Spleen (tissue), 11 donors: Measurements from ENCODE around the gene MRPL14. TPM values are rescaled to one million over a fixed set of nuclear protein-coding genes. Genes with fewer than 3 reads are reported as not detected.

Experiments used
- DNase-seq: peaks from one replicate; pipeline ENCODE4 v3.0.0-alpha.2; 2020
- H3K27ac ChIP-seq, 8 donors: fragments of 200-600 bp; sonication (generic) in 7 of 8; 1 replicate in 4 of 8; 2 replicates in 4 of 8; pipeline versions ENCODE4 v1.5.0 to v1.8.0; 2016 to 2021; ENCODE audit warnings: inconsistent platforms in 4 of 8, mild to moderate bottlenecking in 4 of 8, moderate library complexity in 1 of 8
- H3K27me3 ChIP-seq, 7 donors: fragments of 200-600 bp; sonication (generic) in 6 of 7; replicated peaks in 1 of 7; 1 replicate in 4 of 7; 2 replicates in 3 of 7; pipeline versions ENCODE4 v1.5.0 to v1.8.0; 2016 to 2021; ENCODE audit warnings: inconsistent platforms in 3 of 7, mild to moderate bottlenecking in 1 of 7
- H3K36me3 ChIP-seq, 6 donors: fragments of 200-600 bp; sonication (generic) in 5 of 6; 1 replicate in 4 of 6; 2 replicates in 2 of 6; pipeline versions ENCODE4 v1.5.0 to v1.8.0; 2016 to 2021; ENCODE audit warnings: inconsistent platforms in 2 of 6
- H3K4me1 ChIP-seq, 6 donors: fragments of 200-600 bp; sonication (generic) in 5 of 6; 1 replicate in 3 of 6; 2 replicates in 3 of 6; pipeline versions ENCODE4 v1.5.0 to v1.8.0; 2016 to 2021; ENCODE audit warnings: inconsistent platforms in 3 of 6
- H3K4me3 ChIP-seq, 8 donors: fragments of 200-600 bp; sonication (generic) in 7 of 8; 1 replicate in 4 of 8; 2 replicates in 4 of 8; pipeline versions ENCODE4 v1.5.0 to v1.8.0; 2016 to 2021; ENCODE audit warnings: inconsistent platforms in 4 of 8, mild to moderate bottlenecking in 4 of 8, moderate library complexity in 2 of 8
- H3K9me3 ChIP-seq, 8 donors: fragments of 200-600 bp; sonication (generic) in 7 of 8; 1 replicate in 4 of 8; 2 replicates in 4 of 8; pipeline versions ENCODE4 v1.5.0 to v1.8.0; 2016 to 2021; ENCODE audit warnings: inconsistent platforms in 4 of 8
- POLR2A ChIP-seq, 3 donors: fragments of 450-650 bp; IDR thresholded peaks; one replicate each; pipeline ENCODE4 v1.5.1; 2017; ENCODE audit warnings: antibody characterized with exemption in 3 of 3, mild to moderate bottlenecking in 1 of 3
- POLR2AphosphoS5 ChIP-seq, 3 donors: sonication (generic); formaldehyde crosslinking; IDR thresholded peaks; one replicate each; pipeline ENCODE4 v1.5.1; 2017; ENCODE audit warnings: antibody characterized with exemption in 3 of 3
- WGBS, 5 donors: extraction: QIAGEN DNeasy Blood & Tissue Kit in 3 of 5; methylation state at CpG; one replicate each; pipeline versions ENCODE4 v1.1.5 to v1.1.7; 2013 to 2018; 5-methylcytosine and 5-hydroxymethylcytosine counted together
- intact Hi-C: fragments of 100-400 bp; cut with DNase I; formaldehyde crosslinking; loops from one replicate; pipeline ENCODE4 v1.15.0; 2023; ENCODE audit warnings: low total_unique reads
- polyA plus RNA-seq, 3 donors: library from polyadenylated mRNA; stranded (reverse); fragments of 200-250 nt; gene quantifications; one replicate each; pipeline ENCODE4 v1.2.1, GENCODE V29; 2013
- total RNA-seq, 7 donors: library from RNA; depleted of rRNA in 3 of 7; stranded (reverse); fragments of >200 nt in 3 of 7; fragmentation: NEBNext Ultra II Directional in 4 of 7; extraction: Animal tissue kit (Norgen Biotek cat#: 25700) in 4 of 7; gene quantifications; one replicate each; pipeline versions ENCODE4 v1.1.0 to v1.2.1, GENCODE V29; 2016 to 2021
- TF ChIP-seq, protein P1 (sequence below), 11 experiments: fragments of 200-600 bp in 7 of 11; fragments of 450-650 bp in 4 of 11; sonication (generic) in 4 of 11; IDR thresholded peaks in 8 of 11; conservative IDR thresholded peaks in 3 of 11; 1 replicate in 7 of 11; 2 replicates in 4 of 11; pipeline versions ENCODE4 v1.4.0 to v1.8.0; 2016 to 2021; ENCODE audit warnings: antibody characterized with exemption in 11 of 11, inconsistent platforms in 4 of 11, mild to moderate bottlenecking in 1 of 11
- donor health status: healthy with polysubstance abuse.
- donor health status: DM: no; HTN: no; CAD: no; lungs with moderate emphysema.
- donor health status: DM: no; HTN: no; CAD: no.
- donor health status: Bipolar disorder and iron deficiency.
- donor health status: healthy.
- donor health status: DM: no; HTN: no; CAD: no.
- donor health status: DM: yes; HTN: yes; CAD: no.

Gene MRPL14
- total and polyA plus RNA-seq, 10 donors: 20.2 to 55.3 (median 27.3) TPM

DNA sequence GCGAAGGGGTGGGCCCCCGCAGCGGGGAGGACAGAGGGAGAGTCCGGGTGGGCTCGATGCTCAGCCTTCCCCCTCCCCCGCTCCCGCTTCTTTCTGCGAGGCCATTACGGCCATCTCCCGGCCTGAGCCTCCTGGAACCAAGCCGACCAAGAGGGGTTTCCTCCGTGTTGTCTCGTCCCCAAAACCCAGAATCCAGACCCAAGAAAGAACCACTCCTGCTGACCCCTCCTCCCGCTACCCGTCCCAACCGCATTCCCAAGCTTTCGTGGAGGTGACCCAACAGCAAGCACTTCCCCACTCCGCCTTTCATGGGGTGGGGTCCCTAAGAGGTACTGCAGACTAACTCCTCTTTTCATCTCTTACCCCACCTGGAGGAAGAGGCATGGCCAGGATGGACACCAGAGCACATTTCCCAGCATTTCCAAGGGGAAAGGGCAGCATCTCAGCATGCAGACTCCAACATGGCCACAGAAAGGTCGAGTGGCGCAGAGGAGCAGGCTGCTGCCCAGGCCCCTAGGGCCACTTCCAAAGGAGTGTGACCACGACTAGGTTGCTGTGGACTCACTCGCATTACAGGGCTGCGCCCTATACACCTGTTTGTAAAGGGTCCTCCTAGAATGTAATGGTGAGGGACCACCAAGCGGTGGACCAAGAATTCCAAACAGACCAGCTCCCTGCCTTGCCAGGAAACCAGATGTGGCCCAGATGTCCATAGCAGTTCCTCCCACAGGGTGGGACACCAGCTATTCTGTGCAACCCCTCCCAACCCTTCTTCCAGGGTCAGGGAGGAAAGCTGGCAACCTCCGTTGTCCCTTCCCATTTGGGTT, 53.4 kb downstream of the MRPL14 start:
- Histone ChIP-seq H3K36me3 (no peaks in the 10 kb centered on the region), H3K27me3 (peaks cover 0 to 65% (median 21%) of the 10 kb centered on the region in 7 donors), H3K27ac (no peak overlapping the region), H3K4me3 (peak overlapping the region; percentile 23 to 76 (median 46)), H3K4me1 (peaks cover 13 to 40% (median 29%) of the 10 kb centered on the region in 6 donors), H3K9me3 (no peaks in the 10 kb centered on the region)
- DNase-seq: no peak
- 17 to 25% (median 19%) methylated on average over 21 to 25 of the region's 25 CpGs for WGBS, 5 donors
- intact Hi-C loops: no loop called here
- TF ChIP-seq, protein P1, sequence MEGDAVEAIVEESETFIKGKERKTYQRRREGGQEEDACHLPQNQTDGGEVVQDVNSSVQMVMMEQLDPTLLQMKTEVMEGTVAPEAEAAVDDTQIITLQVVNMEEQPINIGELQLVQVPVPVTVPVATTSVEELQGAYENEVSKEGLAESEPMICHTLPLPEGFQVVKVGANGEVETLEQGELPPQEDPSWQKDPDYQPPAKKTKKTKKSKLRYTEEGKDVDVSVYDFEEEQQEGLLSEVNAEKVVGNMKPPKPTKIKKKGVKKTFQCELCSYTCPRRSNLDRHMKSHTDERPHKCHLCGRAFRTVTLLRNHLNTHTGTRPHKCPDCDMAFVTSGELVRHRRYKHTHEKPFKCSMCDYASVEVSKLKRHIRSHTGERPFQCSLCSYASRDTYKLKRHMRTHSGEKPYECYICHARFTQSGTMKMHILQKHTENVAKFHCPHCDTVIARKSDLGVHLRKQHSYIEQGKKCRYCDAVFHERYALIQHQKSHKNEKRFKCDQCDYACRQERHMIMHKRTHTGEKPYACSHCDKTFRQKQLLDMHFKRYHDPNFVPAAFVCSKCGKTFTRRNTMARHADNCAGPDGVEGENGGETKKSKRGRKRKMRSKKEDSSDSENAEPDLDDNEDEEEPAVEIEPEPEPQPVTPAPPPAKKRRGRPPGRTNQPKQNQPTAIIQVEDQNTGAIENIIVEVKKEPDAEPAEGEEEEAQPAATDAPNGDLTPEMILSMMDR (IDR thresholded peaks at IDR 0.05 in 8 of 11, conservative IDR thresholded peaks at IDR 0.05 in 3 of 11): no peak
- TF ChIP-seq POLR2AphosphoS5 (IDR thresholded peaks at IDR 0.05) (no peak), POLR2A (IDR thresholded peaks at IDR 0.05) (no peak)

DNA sequence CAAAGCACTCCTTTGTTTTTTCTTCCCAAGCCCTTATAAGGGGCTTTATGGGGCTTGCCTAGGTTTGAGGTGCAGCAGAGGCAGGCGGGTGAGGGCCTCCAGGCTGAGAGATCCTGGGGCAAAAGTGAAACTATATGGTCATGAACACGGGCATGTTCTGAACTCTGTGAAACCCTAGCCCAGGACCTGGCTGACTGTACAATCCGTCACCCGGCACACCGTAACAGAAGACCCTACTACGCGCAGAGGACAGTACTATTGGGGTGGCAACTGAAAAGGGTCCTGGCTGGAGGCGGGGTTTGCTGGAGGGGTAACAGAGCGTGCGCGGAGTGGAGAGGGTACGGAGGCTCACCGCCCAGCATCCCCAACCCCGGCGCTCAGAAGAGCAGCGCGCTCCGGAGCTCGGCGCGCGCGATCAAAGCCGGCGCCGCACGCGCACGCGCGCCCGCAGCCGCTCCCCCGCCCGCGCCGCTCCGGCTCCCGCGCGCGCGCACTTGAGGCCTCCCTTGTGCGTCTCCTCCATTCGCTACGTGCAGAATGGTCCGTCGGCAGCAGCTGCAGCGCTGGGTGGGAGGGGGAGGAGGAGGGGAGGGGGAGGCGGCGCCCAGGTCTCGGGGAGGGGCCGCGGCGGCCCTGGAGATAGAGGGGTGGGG, 54.2 kb downstream of the MRPL14 start:
- H3K27ac ChIP-seq: peak overlapping the region in 1 of 8 donors; percentile 12
- TF ChIP-seq POLR2AphosphoS5 (IDR thresholded peaks at IDR 0.05) (peak in 2 of 3 donors; percentile 27 to 30), POLR2A (IDR thresholded peaks at IDR 0.05) (no peak)
- no peaks in the 10 kb centered on the region for H3K9me3 ChIP-seq
- peaks cover 0 to 58% (median 21%) of the 10 kb centered on the region in 7 donors for H3K27me3 ChIP-seq
- peak overlapping the region; percentile 23 to 76 (median 46) for H3K4me3 ChIP-seq
- DNase-seq: peak; percentile 86
- peaks cover 13 to 40% (median 29%) of the 10 kb centered on the region in 6 donors for H3K4me1 ChIP-seq
- intact Hi-C loops: no loop called here
- 2 to 7% (median 4%) methylated on average over 20 to 54 of the region's 55 CpGs for WGBS, 5 donors
- no peaks in the 10 kb centered on the region for H3K36me3 ChIP-seq

DNA sequence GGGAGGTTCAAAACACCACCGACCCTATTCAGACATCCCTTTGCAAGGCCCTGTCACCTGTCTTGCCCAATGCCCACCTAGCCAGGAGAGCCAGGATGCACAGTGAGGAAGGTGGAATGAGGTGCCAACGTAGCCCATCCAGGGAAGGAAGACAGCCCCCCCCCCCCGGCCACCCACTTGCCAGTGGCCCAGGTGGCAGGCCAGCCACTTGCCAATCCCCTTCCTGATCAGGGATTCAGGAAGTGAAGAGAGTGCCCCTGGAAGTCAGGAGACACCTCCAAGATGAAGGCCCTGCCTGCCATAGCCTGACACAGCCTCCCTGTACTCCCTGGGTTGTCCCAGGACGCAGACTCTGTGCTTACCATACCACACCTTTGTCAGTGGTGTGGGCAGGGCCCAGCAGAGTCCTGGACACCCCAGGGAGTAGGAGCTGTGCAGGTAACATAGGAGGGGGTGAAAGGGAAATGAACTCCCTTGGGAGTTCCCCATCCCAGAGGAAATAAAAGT, 54.7 kb downstream of the MRPL14 start:
- H3K9me3 ChIP-seq: no peaks in the 10 kb centered on the region
- 76 to 91% (median 79%) methylated on average over 2 to 4 of the region's 4 CpGs for WGBS, 5 donors
- no peak for DNase-seq
- TF ChIP-seq POLR2AphosphoS5 (IDR thresholded peaks at IDR 0.05) (no peak), POLR2A (IDR thresholded peaks at IDR 0.05) (no peak)
- TF ChIP-seq, protein P1 (IDR thresholded peaks at IDR 0.05 in 8 of 11, conservative IDR thresholded peaks at IDR 0.05 in 3 of 11): no peak
- peaks cover 0 to 52% (median 17%) of the 10 kb centered on the region in 7 donors for H3K27me3 ChIP-seq
- H3K27ac ChIP-seq: peak overlapping the region in 1 of 8 donors; percentile 12
- H3K4me1 ChIP-seq: peaks cover 13 to 40% (median 29%) of the 10 kb centered on the region in 6 donors
- intact Hi-C loops: no loop called here
- H3K4me3 ChIP-seq: peak overlapping the region in 6 of 8 donors; percentile 41 to 76 (median 46)
- no peaks in the 10 kb centered on the region for H3K36me3 ChIP-seq

DNA sequence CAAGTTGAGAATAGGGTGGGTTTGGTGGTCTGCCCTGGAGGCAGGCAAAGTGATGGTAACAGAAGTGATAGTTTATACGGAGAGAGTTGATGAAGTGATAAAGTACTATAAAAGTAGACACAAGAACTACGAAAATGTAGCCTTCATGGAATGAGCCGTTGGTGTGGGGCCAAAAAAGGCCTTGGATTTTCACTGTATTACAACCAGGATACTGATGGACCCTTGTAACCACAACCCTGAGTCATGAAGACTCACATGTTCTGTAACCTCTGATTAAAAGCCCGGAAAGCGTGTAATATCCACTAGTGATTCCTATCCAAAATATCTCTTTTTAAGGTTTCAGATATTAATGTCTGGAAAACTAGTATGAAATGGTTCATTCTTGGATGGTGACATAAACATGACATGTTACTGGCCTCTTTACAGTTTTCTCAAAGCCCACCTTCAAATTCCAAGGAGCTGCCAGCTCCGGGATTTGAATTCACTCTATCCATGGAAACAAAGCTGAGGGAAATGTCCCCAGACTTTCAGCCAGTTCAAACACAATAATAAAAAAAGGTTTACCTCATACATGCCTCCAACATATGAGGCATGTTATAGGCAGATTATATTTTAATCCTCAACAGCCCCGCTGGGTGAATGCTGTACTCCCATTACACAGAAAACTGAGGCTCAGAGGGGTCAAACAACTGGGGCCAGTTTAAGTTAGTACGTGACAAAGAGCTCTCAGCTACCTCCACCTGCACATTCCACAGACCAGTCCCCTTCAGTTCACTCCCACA, 55.4 kb downstream of the MRPL14 start:
- Histone ChIP-seq H3K9me3 (no peaks in the 10 kb centered on the region), H3K27ac (no peak overlapping the region), H3K36me3 (no peaks in the 10 kb centered on the region), H3K4me3 (no peak overlapping the region), H3K27me3 (peaks cover 0 to 46% (median 14%) of the 10 kb centered on the region in 7 donors), H3K4me1 (peaks cover 13 to 38% (median 29%) of the 10 kb centered on the region in 6 donors)
- intact Hi-C loops: no loop called here
- no peak for TF ChIP-seq POLR2AphosphoS5 (IDR thresholded peaks at IDR 0.05)
- no peak for TF ChIP-seq POLR2A (IDR thresholded peaks at IDR 0.05)
- TF ChIP-seq, protein P1 (IDR thresholded peaks at IDR 0.05 in 8 of 11, conservative IDR thresholded peaks at IDR 0.05 in 3 of 11): no peak
- no peak for DNase-seq
- WGBS, 5 donors: 88 to 94% (median 92%) methylated on average over 8 of the region's 8 CpGs
